HG03060 (cell line): Measurements from ENCODE around the gene ABLIM2.

Source experiments
- ATAC-seq: cut with Tn5 transposase; IDR thresholded peaks from one replicate; pipeline ENCODE4 v1.9.1; 2021; ENCODE audit warnings: low read depth, moderate number of reproducible peaks; ENCODE audit not compliant: unreplicated experiment

ABLIM2 gene

DNA sequence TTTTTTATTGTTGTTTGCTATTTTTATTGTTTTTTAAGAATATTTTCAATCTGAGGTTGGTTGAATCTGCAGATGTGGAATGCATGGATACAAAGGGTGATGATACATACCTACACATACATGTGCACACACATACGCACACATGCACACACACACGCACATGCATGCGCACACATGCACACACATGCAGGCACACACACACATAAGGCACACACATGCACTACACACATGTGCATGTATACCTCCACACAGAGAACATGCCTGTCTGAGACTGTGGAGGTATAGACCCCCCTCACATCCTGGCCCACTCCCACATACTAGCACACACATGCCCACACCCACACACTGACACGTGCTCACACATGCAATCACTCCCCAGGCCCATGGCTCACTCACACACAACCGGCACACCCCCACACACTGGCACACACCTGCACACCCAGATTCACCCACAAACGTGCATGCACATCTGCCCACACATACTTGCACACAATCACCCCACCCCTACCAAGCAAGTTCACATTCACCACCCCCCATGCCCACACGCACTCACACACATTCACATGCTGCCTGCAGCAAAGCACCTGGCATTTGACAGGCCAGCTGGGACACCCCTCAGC is 121.4 kb downstream of the ABLIM2 start:
- no peak for ATAC-seq

DNA sequence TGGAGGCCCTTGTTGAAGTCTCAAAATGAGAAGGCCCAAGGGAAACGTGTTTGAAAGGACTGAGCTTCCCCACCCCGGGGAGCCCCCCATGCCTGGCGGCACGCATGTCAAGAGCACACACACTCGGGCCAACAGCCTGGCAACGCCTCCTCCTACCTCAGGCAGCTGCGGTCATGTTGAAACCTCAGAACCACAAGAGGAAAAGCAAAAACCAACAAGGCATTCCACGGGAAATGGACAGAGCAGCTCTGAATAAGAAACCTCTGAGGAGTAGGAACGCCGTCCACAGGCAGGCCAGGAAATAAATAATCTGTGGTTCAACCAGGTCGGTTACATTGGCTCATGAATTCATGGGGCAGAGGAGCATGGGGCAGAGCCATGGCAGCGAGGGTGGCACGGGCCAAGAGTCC is 123.2 kb downstream of the ABLIM2 start:
- ATAC-seq = no peak

DNA sequence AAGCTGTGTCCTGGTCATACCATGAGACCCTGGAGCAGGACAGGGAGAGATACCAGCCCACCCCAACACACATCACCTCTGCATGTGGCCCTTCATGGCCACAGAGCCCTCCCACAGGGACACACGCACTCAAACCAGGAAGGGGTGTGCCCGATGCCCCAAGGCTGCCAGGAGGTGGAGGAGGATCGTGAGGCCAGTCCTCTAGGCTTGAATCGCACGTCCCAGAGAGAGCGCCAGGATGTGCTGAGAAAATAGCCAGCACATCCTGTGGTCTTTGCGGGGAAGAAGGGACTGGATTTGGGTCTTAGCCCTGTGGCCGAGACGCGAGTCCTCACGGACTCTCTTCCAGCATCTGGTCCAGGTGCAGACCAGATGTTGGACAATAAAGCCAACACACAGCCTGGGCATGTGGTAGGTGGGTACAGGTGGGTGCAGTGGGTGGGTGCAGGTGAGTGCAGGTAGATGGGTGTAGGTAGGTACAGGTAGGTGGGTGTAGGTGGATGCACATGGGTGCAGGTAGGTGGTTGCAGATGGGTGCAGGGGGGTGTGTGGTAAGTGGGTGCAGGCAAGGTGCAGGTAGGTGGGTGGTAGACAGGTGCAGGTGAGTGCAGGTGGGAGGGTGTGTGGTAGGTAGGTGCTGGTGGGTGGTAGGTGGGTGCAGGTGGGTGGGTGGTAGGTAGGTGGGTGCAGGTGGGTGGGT is 124.6 kb downstream of the ABLIM2 start:
- no peak for ATAC-seq

DNA sequence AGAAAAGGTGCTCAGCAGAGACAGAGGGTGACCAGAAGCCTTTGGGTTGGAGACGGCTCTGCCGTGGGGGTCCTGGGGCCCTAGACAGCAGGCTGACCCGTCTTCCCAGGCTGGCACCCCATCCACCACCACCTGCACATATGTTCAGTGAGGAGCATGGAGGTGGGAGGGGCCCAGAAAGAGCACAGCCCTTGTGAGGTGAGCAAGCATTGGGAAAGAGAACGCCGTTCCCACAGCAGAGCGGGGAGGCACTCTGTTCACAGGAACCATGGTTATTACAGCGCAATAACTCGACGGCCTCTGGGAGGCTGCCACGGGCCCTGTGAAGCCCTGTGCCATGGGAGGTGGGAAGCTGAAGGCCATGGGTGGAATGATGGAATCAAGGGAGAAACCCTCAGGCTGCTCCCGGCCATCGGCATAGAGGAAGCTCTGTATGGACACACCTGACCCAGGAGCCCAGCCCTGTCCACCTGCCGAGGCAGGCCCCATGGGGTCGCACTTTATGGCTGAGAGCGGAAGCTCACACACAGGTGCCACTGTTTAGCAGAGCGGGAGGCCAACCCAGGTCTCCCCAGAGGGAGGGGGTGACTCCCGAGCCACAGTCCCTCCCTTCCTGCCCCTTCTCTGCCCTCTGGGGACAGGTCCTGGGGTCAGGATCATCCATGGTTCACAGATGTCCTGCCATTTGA is 125.4 kb downstream of the ABLIM2 start:
- no peak for ATAC-seq

DNA sequence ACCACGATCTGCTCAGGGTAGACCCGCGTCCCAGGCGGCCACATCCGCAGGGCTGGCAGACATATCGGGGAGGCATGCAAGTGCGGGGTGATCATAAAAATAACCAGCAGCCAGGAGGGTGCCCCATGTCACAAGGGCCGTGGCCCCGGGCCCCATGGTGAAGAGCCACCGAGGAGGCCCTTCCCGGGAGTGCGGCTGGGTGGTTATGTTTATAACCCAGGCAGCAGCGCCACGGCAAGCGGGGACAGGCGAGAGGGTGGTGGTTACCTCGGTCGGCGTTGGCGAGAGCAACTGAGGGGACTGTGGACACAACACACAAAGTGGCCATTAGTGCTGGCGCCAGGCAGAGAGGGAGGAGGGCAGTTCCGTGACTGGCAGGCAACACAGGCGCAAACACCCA is 126.2 kb downstream of the ABLIM2 start:
- no peak for ATAC-seq

DNA sequence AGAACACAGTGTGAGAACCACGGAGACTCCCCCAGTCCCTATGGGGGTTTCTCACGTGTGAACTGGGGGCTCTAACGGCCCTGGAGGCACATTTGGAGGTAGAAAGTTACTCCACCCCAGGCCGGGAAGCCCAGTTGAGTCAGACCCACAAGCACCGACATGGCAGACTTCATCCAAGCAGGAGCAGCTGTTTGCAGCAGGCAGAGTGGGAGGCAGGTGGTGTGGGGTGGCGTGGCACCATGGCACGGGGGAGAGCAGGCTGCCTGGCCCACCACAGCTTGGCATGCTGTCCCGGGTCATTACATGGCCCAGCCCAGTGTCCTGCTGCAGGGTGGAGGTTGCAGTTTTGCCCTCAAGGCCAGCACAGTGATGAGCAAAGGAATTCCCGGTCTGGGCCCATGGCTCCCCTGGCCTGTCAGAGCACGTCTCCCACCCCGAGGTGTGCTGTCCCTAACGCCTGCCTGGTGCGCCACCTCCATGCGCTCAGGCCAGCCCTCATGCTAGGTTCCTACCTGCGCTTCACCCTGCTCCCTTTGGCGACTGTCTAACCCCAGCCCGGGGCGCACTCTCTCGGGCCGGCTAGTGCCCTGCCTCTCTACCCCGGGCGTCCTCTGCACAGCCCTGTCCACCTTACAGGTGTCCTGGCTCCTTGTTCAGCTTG is 128.4 kb downstream of the ABLIM2 start:
- no peak for ATAC-seq

DNA sequence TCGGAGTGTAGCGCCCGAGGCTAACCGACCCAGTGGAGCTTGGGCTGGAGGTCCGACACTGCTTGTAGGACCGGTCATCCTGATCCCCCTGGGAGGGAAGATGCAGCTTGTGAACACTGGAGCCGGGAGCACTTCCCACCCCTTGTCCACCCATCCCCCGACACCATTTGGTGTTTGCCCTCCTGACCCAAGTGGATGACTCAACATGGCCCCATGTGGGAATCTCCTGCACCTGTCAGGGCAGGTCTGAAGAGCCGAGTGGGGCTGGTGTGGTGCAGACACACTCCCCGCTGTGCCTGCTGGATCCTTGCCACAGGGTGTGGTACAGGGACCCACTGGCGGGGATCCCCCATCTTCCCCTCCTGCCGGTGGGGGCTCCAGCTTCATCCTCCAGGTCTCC is 128.9 kb downstream of the ABLIM2 start:
- ATAC-seq = no peak

DNA sequence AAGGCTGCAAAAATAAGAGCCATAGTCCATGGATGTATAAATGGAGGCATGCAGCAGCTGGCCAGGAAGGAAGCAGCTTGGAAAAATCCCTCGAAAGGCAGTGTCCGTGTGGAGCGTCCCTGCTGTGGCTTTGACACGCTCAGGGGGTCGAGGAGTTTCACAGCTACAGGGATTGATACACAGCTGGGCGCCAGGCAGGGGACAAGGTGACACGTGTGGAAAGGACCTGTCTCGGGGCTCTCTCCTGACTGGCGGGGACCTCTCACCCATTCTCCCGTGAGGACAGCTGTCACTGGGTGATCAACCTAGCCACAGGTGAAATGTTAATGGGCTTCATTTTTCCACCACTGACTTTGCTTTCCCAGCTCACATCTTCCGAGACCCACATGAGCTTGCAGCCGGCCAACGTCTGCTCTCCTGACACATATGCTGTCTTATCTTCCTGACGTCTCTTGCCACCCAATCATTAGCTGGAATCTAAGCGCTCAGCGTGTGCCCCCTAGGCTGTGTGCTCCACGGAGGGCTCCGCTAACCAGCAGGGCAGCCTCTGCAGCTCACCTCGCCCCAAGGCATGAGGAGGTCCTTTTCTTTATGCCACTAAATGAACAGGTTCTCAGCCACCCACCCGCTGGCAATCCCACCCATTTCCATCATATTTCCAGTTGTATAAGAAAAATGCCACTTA is 129.6 kb downstream of the ABLIM2 start:
- ATAC-seq = no peak

DNA sequence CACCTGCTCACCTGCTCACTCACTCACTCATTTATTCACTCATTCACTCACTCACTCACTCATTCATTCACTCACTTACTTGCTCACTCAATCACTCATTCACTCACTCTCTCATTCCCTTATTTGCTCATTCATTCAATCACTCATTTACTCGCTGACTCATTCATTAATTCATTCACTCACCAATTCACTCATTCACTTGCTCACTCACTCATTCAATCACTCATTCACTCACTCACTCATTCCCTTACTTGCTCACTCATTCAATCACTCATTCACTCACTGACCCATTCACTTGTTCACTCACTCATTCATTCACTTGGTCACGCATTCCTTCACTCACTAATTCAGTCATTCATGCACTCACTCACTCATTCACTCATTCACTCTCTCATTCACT is 130.2 kb downstream of the ABLIM2 start:
- ATAC-seq = no peak

DNA sequence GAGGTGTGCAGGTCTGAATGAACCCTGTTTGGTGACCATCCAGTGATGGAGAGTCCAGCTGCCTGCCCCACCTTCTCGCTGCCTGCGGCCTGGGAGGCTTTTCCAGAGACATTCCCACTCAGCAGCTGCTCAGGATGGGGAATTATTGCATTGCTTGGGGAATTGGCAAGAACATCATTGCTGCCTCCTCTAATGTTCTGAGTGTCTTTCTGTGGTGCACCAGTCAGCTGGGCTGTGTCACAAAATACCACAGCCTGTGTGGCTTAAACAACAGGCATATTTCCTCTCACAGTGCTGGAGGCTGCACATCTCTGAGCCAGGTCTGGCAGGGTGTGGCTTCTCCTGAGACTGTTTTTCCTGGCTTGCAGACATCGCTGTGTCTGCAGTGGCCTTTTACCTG is 132.2 kb downstream of the ABLIM2 start:
- ATAC-seq = no peak

DNA sequence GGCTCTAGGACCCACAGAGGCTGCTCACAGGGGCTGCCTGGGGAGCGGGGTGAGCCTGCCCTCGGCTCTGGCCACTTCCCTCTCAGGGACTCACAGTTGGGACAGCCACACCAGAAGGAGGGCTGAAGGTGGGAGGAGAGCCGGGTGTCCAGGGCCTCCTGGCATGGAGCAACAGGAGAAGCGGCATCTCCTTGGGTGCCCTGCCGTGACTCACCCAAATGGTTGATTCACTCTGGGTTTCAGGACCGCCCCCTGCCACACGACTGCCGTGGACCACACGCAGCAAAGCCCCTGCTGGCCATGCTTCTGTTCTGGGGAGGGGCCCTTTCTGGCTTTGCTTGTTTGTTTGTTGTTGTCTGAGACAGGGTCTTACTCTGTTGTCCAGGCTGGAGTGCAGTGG is 132.9 kb downstream of the ABLIM2 start:
- ATAC-seq = no peak

DNA sequence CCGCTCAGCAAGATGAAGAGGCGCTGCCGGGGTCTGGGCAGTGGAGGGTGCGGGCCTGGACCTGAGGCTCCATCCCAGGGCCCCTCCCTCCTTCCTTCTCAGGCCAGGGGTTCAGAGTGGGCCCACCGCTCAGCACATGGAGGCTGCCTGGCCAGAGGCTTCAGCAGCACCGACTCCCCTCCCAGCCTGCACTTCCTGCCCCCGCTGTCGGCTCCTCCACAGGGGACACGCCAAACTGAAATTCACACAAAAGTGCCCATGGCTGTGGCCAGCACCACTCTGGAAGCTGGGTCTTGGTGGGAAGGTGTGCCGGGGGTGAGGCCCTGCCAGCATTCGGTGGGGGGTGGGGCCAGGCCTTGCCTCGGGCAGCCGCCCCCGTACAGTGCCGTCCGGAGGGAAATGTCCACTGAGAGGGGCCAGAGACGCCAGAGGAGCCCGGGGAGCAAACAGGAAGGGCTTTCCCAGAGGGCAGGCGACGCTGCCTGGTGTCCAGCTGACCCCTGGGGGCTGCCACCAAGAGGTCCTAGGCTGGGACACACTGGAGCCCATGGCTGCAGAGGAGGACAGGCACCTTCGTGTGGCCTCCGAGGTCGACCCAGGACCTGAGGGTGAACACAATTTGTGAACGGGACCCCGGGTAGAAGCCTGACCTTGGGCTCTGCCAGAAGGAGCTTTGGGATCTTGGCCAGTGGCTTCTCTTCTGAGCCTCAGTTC is 134.4 kb downstream of the ABLIM2 start:
- ATAC-seq = no peak

DNA sequence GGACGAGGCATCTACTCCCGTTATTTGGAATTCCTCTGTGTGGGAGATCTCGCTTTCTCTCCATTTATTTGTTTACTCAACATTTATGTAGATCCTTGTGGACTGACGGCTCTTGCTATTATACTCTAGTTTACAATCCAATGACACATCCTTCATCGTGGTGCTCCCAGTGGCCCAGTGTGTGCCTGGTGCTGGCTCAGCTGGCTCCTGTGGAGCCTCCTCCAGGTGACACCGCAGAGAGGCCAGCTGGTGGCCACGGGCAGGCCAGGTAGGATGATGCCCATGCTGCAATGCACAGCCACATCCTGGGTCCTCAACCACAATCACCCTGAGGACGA is 134.9 kb downstream of the ABLIM2 start:
- ATAC-seq = no peak

DNA sequence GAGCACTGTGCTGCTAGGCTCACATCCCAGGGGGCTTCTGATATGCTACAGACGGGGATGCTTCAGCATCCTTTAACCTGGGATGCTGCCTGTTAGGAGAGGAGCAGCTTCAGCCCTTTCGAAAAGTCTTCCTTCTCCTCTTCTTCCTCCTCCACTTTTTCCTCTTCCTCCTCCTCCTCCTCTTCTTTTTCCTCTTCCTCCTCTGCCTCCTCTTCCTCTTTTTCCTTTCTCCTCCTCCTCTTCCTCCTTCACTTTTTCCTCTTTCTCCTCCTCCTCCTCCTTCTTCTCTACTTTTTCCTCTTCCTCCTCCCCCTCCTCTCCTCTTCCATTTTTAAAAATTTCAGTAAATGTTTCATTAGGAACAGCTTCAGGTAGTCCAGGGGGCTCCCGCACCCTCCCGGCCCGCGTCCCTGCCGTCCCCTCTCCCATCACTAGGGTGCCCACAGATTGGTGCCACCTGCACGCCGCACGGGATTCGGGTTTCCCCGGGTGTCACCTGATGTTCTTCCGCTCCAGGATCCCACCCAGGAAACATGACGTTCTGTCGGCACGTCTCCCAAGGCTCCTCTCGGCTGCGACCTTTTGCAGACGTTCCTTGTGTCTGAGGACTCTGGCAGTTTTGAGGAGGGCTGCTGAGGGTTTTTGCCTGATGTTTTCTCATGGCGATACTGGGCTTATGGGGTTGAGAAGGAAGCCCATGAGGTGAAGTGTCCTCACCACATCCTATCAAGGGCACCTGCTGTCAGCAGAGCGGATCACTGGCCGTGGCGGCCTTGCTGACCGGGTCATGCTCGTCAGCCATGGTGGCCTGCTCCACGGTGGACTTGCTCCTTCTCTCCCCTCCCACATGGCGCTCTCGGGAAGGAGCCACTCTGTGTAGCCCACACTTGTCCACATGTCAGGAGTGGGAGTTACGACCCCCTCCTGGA is 135.6 kb downstream of the ABLIM2 start:
- no peak for ATAC-seq

DNA sequence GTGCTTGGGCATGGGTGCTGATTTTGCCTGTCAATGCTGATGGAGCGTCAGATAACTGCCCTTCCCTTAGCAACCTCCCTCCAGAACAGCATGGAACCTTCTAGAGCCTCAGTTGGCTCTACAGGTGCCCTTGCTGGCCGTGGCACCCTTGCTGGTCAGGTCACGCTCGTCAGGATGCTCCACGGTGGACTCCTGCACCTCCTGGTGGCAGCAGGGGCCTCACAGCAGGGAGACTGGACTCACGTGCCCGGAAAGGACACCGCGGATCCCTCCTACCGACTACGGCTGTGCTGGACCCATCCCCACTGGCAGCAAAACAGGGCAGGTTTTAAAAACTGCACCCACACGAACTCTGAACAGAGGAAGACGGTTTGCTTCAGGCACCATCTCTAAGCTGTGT is 136.8 kb downstream of the ABLIM2 start:
- no peak for ATAC-seq

DNA sequence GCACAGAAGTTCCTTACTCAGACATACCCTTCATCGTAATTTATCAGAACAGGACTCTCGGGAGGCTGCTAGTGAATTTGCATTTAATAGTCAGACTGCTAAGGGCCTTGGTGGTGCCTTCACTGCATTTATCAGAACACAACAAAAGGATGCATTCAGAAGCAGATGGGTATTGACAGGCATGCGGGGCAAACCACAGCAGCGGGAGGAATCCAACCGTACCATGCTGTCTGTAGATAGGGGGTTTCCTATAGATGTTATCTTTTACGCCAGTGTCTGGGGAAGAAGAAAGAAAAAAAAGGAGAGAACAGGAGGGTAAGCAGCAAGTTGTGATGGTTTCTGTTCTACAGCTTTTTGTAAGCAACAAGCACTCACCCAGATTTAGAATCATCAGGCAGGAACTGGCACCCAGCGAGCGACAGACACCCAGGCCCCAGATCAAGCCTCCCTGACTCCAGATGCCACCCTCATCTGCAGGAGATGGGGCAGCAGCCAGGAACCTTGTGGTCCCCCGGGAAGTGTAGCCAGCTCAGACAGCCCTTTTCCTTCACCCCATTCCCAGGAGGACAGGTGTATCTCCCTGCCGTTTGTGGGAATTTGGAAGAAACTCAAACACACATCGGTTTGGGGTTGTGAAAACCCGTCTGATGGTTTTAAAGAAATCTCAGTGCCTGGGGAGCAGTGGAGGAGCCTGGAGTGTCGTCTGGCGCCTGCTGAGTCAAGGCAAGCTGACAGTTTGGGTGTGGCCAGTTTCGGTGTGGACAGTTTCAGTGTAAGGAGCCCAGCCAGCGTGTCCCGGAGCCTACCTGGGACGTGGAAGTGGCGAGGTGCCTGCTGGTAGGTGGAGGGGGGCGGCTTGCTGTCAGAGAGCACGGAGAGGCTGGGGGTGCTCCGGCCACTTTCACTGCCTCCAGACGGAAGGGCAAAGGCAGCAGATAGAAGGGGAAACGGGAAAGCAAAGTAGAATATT is 138.9 kb downstream of the ABLIM2 start:
- ATAC-seq = no peak

DNA sequence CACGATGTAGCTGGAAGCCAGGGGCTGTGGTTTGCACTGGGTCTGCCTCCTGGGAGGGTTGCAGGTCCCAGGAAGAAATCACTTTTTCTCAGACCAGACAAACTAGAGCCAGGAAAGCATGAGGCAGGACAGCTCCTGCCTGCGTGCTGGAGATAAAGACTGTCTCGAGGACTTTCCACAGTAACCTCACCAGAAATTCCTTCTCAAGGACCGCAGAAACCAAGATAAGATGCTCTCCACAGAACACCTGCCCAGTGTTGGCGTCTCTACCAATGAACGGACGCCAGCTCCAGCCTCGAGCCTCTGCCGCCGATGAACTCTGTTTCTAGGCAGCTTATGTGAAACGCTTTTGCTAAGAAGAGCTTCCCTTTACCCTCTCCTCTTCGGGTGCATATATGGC is 142.1 kb downstream of the ABLIM2 start:
- no peak for ATAC-seq

DNA sequence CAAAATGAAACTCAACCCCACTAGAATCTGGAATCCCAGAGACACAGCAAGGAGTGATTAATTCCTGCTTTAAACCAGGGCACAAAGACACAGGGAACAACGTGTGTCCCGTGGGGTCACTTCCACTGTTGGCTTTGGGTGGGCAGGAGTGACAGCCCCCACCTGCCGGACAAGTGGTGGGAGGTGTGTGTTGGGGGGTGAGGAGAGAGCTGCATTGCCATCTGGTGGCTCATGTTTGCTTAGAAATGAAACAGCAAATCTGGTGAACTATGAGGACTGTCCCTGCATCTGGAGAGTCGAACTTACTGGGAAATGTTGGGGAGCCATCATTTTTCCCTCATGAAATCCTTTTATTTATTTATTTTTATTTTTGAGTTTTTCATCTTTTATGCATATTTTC is 143.1 kb downstream of the ABLIM2 start:
- ATAC-seq = no peak
